Hepatocyte (in vitro differentiated cells): ENCODE data around the gene MYOF.

Experiments used
- EZH2phosphoT487 ChIP-seq: fragments of 200-600 bp; sonication (generic); IDR thresholded peaks from one replicate; pipeline ENCODE4 v1.6.1; 2018; ENCODE audit warnings: antibody characterized with exemption, mild to moderate bottlenecking, low read depth, moderate library complexity; ENCODE audit not compliant: unreplicated experiment, severe bottlenecking
- TF ChIP-seq, protein P1 (sequence below): fragments of 200-600 bp; sonication (generic); IDR thresholded peaks from 2 replicates; pipeline ENCODE4 v1.5.1; 2016; ENCODE audit warnings: antibody characterized with exemption, mild to moderate bottlenecking; ENCODE audit not compliant: poor library complexity

GRCh38 chr10:93459466-93459865 is 22.7 kb downstream of the MYOF start:
- TF ChIP-seq, protein P1, sequence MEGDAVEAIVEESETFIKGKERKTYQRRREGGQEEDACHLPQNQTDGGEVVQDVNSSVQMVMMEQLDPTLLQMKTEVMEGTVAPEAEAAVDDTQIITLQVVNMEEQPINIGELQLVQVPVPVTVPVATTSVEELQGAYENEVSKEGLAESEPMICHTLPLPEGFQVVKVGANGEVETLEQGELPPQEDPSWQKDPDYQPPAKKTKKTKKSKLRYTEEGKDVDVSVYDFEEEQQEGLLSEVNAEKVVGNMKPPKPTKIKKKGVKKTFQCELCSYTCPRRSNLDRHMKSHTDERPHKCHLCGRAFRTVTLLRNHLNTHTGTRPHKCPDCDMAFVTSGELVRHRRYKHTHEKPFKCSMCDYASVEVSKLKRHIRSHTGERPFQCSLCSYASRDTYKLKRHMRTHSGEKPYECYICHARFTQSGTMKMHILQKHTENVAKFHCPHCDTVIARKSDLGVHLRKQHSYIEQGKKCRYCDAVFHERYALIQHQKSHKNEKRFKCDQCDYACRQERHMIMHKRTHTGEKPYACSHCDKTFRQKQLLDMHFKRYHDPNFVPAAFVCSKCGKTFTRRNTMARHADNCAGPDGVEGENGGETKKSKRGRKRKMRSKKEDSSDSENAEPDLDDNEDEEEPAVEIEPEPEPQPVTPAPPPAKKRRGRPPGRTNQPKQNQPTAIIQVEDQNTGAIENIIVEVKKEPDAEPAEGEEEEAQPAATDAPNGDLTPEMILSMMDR = no peak
- TF ChIP-seq EZH2phosphoT487 = no peak
